RWPE2 (cell line): Measurements from ENCODE around the gene ZNF738.
A peak's percentile ranks its signal among the peaks of the same experiment; 100 is the strongest.

Experiments
- ATAC-seq: fragments of 200-7000 bp; cut with Tn5 transposase; 3 replicates; pipeline ENCODE4 v1.9.1; 2021; ENCODE audit warnings: low read depth
- DNase-seq: peaks from one replicate; pipeline ENCODE4 v3.0.0-alpha.2; 2020; ENCODE audit warnings: low spot score
- H3K27ac ChIP-seq: fragments of 450-650 bp; 2 replicates; pipeline ENCODE4 v1.5.1; 2017; ENCODE audit warnings: mild to moderate bottlenecking; ENCODE audit not compliant: poor library complexity, severe bottlenecking
- H3K27me3 ChIP-seq: fragments of 250-450 bp; sonication (Bioruptor Pico); 2 replicates; pipeline ENCODE4 v1.5.1; 2021; ENCODE audit warnings: mild to moderate bottlenecking, moderate library complexity; ENCODE audit not compliant: insufficient read depth, poor library complexity, severe bottlenecking
- H3K36me3 ChIP-seq: fragments of 250-450 bp; sonication (Bioruptor Pico); 2 replicates; pipeline ENCODE4 v1.5.1; 2020; ENCODE audit warnings: low read depth, mild to moderate bottlenecking, moderate library complexity
- H3K4me1 ChIP-seq: fragments of 250-450 bp; sonication (Bioruptor Pico); 2 replicates; pipeline ENCODE4 v1.5.1; 2021; ENCODE audit warnings: mild to moderate bottlenecking, moderate library complexity; ENCODE audit not compliant: insufficient read depth, poor library complexity, severe bottlenecking
- H3K4me3 ChIP-seq: fragments of 250-450 bp; sonication (Bioruptor Pico); 2 replicates; pipeline ENCODE4 v1.5.1; 2021; ENCODE audit warnings: mild to moderate bottlenecking, moderate library complexity; ENCODE audit not compliant: severe bottlenecking
- H3K9me3 ChIP-seq: fragments of 250-450 bp; sonication (Bioruptor Pico); 2 replicates; pipeline ENCODE4 v1.5.1; 2021; ENCODE audit warnings: mild to moderate bottlenecking, moderate library complexity; ENCODE audit not compliant: severe bottlenecking
- TF ChIP-seq, protein P1 (sequence below): fragments of 450-650 bp; IDR thresholded peaks from one replicate; pipeline ENCODE4 v1.5.1; 2017; ENCODE audit warnings: mild to moderate bottlenecking, moderate library complexity; ENCODE audit not compliant: poor library complexity, severe bottlenecking

Gene ZNF738

GRCh38 chr19:21321996-21322395 lies 36.8 kb upstream of the ZNF738 start:
- TF ChIP-seq, protein P1, sequence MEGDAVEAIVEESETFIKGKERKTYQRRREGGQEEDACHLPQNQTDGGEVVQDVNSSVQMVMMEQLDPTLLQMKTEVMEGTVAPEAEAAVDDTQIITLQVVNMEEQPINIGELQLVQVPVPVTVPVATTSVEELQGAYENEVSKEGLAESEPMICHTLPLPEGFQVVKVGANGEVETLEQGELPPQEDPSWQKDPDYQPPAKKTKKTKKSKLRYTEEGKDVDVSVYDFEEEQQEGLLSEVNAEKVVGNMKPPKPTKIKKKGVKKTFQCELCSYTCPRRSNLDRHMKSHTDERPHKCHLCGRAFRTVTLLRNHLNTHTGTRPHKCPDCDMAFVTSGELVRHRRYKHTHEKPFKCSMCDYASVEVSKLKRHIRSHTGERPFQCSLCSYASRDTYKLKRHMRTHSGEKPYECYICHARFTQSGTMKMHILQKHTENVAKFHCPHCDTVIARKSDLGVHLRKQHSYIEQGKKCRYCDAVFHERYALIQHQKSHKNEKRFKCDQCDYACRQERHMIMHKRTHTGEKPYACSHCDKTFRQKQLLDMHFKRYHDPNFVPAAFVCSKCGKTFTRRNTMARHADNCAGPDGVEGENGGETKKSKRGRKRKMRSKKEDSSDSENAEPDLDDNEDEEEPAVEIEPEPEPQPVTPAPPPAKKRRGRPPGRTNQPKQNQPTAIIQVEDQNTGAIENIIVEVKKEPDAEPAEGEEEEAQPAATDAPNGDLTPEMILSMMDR = no peak
- Histone ChIP-seq H3K36me3 (peaks cover 12% of the 10 kb centered on the region), H3K27me3 (no peaks in the 10 kb centered on the region), H3K27ac (no peak overlapping the region), H3K4me1 (no peaks in the 10 kb centered on the region), H3K9me3 (peaks cover 8% of the 10 kb centered on the region), H3K4me3 (no peak overlapping the region)
- no peak for DNase-seq
- no peak for ATAC-seq

- ATAC-seq (no peak), DNase-seq (no peak)
- H3K4me3 ChIP-seq = no peak overlapping the region
- no peaks in the 10 kb centered on the region for H3K4me1 ChIP-seq
- TF ChIP-seq, protein P1 = no peak
- no peak overlapping the region for H3K27ac ChIP-seq
- H3K27me3 ChIP-seq = no peaks in the 10 kb centered on the region
- H3K36me3 ChIP-seq = peaks cover 12% of the 10 kb centered on the region
- H3K9me3 ChIP-seq = peaks cover 8% of the 10 kb centered on the region
Measured at GRCh38 chr19:21322528-21322927, 36.3 kb upstream of the ZNF738 start.

DNA sequence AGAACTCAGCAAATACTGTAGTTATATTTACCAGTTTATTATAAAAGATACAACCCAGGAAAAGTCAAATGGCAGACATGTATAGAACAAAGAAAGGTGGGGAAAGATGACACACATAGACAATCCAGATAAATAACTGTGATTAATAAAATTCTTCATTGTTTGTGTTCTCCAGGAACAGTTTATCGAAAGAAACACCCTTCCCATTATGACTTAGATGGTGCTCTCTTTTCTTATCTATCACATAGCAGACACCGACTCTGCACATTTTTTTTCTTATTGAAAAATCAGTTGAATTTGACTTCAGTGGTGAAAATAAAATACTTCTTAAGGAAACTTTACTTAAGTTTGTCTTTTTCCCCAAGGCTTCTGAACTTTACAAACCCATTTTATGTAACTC lies 35.8 kb upstream of the ZNF738 start:
- ATAC-seq = no peak
- no peak for DNase-seq
- peaks cover 12% of the 10 kb centered on the region for H3K36me3 ChIP-seq

DNA sequence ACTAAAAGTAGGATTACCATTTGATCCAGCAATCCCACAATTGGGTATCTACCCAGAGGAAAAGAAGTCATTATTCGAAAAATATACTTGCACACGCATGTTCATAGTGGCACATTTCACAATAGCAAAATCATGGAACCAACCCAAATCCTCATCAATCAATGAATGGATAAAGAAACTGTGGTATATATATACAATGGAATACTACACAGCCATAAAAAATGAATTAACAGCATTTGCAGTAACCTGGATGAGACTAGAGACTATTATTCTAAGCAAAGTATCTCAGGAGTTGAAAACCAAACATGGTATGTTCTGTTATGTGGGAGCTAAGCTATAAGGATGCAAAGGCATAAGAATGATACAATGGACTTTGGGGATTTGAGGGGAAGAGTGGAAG lies 32.6 kb upstream of the ZNF738 start:
- Histone ChIP-seq H3K27me3 (no peaks in the 10 kb centered on the region), H3K27ac (no peak overlapping the region), H3K9me3 (peaks cover 8% of the 10 kb centered on the region), H3K36me3 (peaks cover 9% of the 10 kb centered on the region), H3K4me1 (no peaks in the 10 kb centered on the region), H3K4me3 (no peak overlapping the region)
- TF ChIP-seq, protein P1 = no peak
- ATAC-seq (no peak), DNase-seq (no peak)

More for the DNA sequence above, 35.8 kb upstream of the ZNF738 start:
- TF ChIP-seq, protein P1 = no peak
- peaks cover 8% of the 10 kb centered on the region for H3K9me3 ChIP-seq
- no peaks in the 10 kb centered on the region for H3K27me3 ChIP-seq
- no peak overlapping the region for H3K27ac ChIP-seq
- H3K4me3 ChIP-seq = no peak overlapping the region
- H3K4me1 ChIP-seq = no peaks in the 10 kb centered on the region

- Histone ChIP-seq H3K4me3 (peak overlapping the region; percentile 55), H3K36me3 (peaks cover 9% of the 10 kb centered on the region), H3K27me3 (no peaks in the 10 kb centered on the region), H3K9me3 (peaks cover 2% of the 10 kb centered on the region), H3K27ac (peak overlapping the region; percentile 67), H3K4me1 (no peaks in the 10 kb centered on the region)
- ATAC-seq (no peak), DNase-seq (no peak)
- TF ChIP-seq, protein P1 = no peak
Measured at GRCh38 chr19:21328406-21328805, 30.4 kb upstream of the ZNF738 start.
